Rectal smooth muscle tissue (tissue), 1 donor: ENCODE data around the gene SNRPA1.

ENCODE experiments used
- H3K27ac ChIP-seq: one replicate; pipeline ENCODE4 v1.7.0; 2013; ENCODE audit warnings: low read depth, low read length, inconsistent platforms
- H3K27me3 ChIP-seq: one replicate; pipeline ENCODE4 v1.7.0; 2013; ENCODE audit warnings: low read length; ENCODE audit not compliant: control insufficient read depth, insufficient read depth
- H3K36me3 ChIP-seq: one replicate; pipeline ENCODE4 v1.7.0; 2013; ENCODE audit warnings: low read length; ENCODE audit not compliant: control insufficient read depth, insufficient read depth
- H3K4me1 ChIP-seq: one replicate; pipeline ENCODE4 v1.7.0; 2013; ENCODE audit warnings: low read length; ENCODE audit not compliant: control insufficient read depth, insufficient read depth
- H3K4me3 ChIP-seq: one replicate; pipeline ENCODE4 v1.7.0; 2013; ENCODE audit warnings: low read length
- H3K9ac ChIP-seq: one replicate; pipeline ENCODE4 v1.7.0; 2013; ENCODE audit warnings: low read length

SNRPA1 gene

DNA sequence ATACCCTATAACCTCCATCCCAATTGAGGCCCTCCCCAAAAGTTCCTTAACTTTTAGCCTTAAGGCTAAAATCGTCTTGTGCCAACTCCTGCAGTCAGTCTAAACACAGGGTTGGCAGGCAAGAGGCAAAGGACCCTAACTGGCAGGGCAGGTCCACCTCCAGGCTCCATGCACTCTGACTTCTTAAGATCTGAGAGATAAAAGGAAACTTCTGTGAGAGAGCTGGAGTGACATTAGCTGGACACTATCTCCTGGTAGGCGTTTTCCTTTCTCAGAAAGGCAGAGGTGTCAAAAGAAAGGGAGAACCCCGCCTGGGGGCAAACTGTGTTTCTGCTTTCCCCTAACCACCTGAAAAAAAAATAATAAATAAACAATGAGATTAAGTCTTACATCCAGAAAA is 46.8 kb downstream of the SNRPA1 start:
- H3K4me1 ChIP-seq: peaks cover 15% of the 10 kb centered on the region
- no peak overlapping the region for H3K27ac ChIP-seq
- H3K4me3 ChIP-seq: no peak overlapping the region
- no peaks in the 10 kb centered on the region for H3K27me3 ChIP-seq
- no peaks in the 10 kb centered on the region for H3K36me3 ChIP-seq
- H3K9ac ChIP-seq: no peak overlapping the region

DNA sequence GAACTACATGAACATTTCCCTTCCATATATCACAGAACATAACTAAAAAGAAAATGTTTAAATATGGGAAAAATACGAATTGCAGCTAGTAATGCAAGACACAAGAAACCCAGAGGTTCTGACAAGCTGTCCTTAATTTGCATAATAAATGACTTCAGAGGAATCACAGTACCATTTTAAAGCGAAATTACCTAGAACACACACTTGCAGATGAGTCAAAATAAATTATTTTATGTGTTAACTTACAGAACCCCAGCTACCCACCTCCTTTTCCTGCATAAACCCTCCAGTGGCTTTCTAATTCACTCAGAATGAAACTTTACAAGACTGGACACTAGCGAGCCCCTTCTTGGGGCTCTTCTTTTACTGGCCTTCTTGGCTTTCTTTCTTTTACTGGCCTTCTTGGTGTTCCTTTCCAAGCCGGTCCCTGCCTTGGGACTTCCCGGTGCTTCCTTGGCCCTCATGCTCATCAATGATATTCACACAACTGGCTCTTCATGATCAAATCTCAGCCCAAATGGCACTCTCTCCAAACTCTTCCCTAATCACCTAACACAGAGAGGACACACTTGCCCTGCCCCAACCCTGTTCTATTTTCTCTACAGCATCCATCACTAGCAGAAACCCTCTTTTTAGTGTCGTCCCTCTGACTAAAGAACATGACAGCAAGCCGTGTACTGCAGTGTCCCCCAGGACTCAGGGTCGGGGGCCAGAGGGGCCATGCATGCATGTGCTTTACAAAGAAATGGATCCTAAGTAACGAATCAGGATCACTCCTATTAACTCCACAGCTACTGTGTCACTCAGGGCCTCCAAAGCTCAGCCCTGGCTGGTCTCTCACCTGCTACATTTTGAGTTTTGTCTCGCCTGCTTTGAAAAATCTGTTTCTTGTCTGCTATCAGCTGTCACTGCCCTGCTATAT is 48.0 kb downstream of the SNRPA1 start:
- Histone ChIP-seq H3K9ac (no peak overlapping the region), H3K27ac (no peak overlapping the region), H3K4me1 (peaks cover 9% of the 10 kb centered on the region), H3K4me3 (no peak overlapping the region), H3K36me3 (no peaks in the 10 kb centered on the region), H3K27me3 (no peaks in the 10 kb centered on the region)

DNA sequence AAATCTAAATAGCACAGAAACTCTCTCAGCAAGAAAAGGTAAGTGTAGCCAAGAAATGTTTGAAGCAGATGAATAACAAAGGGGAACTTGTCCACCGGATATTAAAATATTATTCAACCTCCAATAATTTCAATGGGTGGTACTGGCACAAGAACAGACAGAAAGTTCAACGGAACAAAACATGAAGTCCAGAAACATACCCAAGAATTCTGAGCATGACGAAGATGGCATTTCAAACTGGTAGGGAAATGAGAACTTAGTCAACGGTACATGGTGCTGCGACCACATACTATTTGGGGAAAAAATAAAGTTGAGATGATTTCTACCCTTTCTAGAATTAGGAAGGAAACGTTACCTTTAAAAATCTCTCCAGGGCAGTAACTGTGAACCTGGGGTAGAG is 48.7 kb downstream of the SNRPA1 start:
- Histone ChIP-seq H3K9ac (no peak overlapping the region), H3K4me1 (peaks cover 9% of the 10 kb centered on the region), H3K36me3 (no peaks in the 10 kb centered on the region), H3K27me3 (no peaks in the 10 kb centered on the region), H3K4me3 (no peak overlapping the region), H3K27ac (no peak overlapping the region)

DNA sequence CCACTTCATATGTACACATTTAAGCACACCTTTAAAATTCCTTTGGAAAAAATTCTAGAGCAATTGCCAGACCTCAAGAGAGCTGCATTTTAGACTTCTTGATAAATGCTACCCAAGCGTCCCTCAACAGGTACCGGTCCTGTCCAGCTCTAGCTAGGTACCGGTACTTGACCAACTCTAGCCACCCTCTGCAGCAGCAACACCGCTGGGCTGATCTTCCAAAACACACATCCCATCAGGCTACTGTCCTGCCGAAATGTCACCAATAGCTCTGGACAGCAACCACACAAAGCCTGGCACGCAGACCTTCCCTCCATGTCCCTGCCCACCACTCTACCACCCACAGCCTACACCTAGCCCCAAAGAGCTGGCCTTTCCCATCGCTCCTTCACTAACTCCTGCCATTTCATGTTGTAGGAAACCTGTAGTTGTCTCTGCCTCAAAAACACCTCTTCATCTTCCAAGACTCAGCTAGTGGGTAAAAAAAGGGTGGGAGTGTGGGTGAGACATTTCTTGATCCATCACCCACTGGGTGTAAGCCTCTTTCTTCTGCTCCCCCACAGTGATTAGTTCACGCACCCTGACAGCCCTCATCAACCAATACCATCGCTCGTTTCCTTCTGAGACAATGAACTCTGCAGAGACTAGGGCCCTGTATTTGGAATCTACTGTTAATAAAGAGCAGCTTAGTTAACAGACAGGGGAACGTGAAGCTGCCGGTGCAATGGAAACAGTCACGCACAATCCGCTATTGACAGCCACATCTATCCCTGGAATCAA is 50.0 kb downstream of the SNRPA1 start:
- H3K9ac ChIP-seq: no peak overlapping the region
- H3K4me3 ChIP-seq: no peak overlapping the region
- H3K36me3 ChIP-seq: no peaks in the 10 kb centered on the region
- no peaks in the 10 kb centered on the region for H3K27me3 ChIP-seq
- no peak overlapping the region for H3K27ac ChIP-seq
- H3K4me1 ChIP-seq: peaks cover 2% of the 10 kb centered on the region

DNA sequence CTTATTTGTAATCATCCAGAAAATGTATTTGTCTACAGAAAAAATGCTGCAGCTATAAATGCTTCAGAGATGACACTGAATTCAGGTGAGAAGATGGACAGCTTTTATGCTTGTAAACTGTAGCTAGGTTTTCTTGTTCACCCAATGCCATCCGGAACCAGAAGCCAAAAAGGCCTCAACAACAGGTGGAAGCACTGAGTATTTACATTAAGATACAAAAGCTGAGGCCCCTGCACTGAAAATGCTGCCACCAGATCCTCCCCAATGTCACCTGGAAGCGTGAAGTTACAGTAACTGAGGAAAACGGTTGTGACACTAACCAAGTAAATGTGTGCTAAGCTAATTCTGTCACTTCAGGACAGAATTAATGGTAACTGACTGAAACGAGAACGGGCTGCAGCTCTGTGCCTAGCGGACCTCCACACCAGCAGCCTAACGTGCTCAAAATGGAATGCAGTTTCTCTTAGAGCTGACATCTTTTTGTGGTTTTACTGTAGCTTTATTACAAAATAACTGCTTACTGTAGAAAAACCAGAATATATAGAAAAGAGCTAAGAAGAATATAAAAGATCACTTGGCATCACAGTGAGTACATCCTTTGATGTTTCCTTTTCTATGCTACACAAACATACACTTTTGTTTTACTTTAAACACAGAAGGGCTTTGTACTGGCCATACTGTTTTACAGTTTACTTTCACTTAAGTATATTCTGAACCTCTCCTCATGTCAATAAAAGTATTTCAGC is 50.8 kb downstream of the SNRPA1 start:
- H3K4me3 ChIP-seq: no peak overlapping the region
- no peak overlapping the region for H3K9ac ChIP-seq
- H3K27me3 ChIP-seq: no peaks in the 10 kb centered on the region
- H3K4me1 ChIP-seq: no peaks in the 10 kb centered on the region
- no peak overlapping the region for H3K27ac ChIP-seq
- no peaks in the 10 kb centered on the region for H3K36me3 ChIP-seq

DNA sequence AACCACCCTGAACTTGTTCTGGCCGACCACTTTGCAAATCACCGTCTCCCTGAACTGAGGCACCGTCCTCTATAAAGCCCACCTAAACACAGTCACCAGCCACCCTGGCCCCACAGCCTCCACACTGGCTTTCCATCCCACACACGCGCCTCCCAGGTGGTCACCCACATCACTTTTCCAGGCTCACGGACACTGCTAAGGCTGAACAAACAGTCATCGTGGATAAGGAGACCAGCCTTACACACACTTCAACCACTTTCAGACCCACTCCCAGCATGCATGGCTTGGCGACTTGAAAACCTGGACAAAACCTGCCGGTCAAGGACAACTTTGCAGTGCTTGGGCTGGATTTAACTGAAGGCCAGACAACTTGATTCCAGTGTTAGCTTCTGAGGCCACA is 51.6 kb downstream of the SNRPA1 start:
- Histone ChIP-seq H3K27me3 (no peaks in the 10 kb centered on the region), H3K36me3 (no peaks in the 10 kb centered on the region), H3K27ac (no peak overlapping the region), H3K4me3 (no peak overlapping the region), H3K9ac (no peak overlapping the region), H3K4me1 (no peaks in the 10 kb centered on the region)

DNA sequence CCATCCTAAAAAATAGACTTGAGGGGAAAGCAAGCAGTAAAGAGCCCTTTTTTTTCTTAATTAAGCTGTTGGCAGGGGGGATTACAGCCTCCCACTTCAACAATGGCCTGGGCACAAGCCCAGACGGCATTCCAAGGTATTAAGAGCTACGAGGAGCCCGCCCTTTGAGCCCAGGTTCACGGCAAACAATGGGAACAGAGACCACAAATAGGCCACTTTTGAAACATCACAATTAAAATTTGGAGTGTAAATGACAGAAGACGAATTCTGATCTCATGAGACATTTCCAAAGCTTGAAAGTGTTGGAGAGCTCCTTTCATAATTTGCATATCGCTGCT is 52.1 kb downstream of the SNRPA1 start:
- Histone ChIP-seq H3K27me3 (no peaks in the 10 kb centered on the region), H3K27ac (no peak overlapping the region), H3K4me3 (no peak overlapping the region), H3K4me1 (no peaks in the 10 kb centered on the region), H3K9ac (no peak overlapping the region), H3K36me3 (no peaks in the 10 kb centered on the region)

DNA sequence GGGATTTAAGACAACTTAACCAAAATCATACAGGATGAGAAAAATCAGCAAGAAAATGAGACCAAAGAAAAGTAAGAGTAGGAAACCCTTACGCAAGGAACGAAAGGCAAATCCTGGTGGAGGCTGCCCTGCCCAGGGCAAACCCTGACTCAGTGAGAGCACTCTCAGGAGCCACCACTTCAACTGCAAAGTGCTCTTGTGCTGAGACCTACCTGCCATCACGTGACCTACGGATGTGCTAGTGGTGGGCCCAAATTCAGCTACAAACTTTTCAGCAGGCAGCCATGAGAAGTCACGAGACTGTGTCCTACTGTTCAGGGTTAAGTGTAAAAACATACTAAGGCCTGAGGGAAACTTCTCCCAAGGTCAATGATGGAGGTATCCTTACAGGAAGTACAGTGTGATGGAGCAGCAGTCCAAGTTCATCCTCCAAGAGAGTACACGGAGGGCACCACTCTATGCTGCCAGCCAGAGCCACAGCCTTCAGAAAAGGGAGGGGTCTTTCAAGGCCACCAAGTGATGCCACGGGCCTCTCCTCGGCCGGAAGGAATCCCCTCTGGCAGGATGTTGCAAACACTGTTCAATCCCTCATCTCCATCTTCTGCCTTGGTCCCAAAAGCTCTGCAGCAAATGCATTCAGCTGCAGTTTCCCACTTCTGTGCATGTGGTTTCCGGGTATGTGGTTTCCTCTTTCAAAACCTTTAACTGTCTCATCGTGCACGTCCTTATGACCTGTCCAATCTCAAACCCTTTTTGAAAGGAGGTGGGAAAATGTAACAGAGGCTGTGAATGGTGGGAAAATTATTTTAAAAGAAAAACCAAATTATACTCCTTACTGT is 52.7 kb downstream of the SNRPA1 start:
- H3K27ac ChIP-seq: no peak overlapping the region
- no peak overlapping the region for H3K9ac ChIP-seq
- H3K27me3 ChIP-seq: no peaks in the 10 kb centered on the region
- no peaks in the 10 kb centered on the region for H3K4me1 ChIP-seq
- H3K36me3 ChIP-seq: no peaks in the 10 kb centered on the region
- H3K4me3 ChIP-seq: no peak overlapping the region

DNA sequence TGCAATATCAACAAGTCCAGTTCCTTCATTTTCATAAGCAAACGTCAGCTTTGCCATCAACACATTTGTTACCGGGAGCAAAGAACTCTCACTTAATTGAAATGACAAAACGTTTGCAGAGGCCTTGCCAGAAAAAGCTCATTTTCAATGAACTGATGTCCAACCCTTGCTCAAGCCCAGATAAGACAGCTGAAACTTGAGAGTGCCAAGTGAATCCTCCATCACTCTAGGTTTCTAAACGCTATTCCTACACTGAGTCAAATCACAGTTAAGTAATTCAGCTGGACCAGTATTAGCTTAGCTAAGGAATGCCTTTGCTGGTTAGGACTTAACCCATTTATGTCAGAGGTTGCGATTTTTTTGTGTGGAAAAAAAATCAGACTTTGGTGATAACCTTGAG is 54.7 kb downstream of the SNRPA1 start:
- Histone ChIP-seq H3K27ac (no peak overlapping the region), H3K4me3 (no peak overlapping the region), H3K9ac (no peak overlapping the region), H3K36me3 (no peaks in the 10 kb centered on the region), H3K27me3 (no peaks in the 10 kb centered on the region), H3K4me1 (no peaks in the 10 kb centered on the region)

DNA sequence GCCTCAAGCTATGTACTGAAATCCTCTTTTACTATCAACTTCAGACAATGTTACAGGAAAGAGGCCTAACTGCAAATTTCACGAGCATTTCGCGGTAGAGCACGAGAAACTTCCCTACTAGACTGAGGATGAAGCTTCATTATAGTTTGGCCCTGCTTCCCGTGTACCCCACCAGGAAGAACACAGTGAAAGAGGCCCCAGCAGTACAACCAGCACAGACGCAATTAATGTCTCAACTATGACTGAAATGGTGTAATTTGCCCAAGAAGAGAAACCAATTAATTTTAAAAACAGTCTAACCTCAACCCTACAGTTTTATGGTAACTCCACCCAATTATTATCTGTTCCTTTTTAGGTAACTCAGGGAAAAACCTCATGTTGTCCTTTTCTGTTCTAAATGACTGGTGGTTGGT is 55.3 kb downstream of the SNRPA1 start:
- H3K9ac ChIP-seq: no peak overlapping the region
- H3K36me3 ChIP-seq: no peaks in the 10 kb centered on the region
- H3K4me3 ChIP-seq: no peak overlapping the region
- H3K4me1 ChIP-seq: no peaks in the 10 kb centered on the region
- H3K27me3 ChIP-seq: no peaks in the 10 kb centered on the region
- H3K27ac ChIP-seq: no peak overlapping the region

DNA sequence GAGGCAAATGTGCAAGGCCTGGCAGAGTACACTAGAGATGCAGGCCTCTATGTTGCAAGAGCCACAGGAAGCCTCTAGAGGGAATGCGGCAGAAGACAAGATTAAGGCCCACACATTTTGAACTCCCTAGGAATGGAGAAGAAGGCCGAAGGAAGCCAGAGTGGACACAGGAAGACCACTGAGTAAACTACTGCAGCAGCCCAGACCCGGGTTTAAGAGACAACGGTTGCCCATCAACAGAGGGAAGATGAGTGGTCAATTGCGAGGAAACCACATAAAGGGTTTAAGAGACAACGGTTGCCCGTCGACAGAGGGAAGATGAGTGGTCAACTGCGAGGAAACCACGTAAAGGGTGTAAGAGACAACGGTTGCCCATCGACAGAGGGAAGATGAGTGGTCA is 57.8 kb downstream of the SNRPA1 start:
- Histone ChIP-seq H3K4me1 (no peaks in the 10 kb centered on the region), H3K27ac (no peak overlapping the region)

More for the DNA sequence above, 57.8 kb downstream of the SNRPA1 start:
- H3K9ac ChIP-seq: no peak overlapping the region
- no peaks in the 10 kb centered on the region for H3K27me3 ChIP-seq
- no peak overlapping the region for H3K4me3 ChIP-seq
- H3K36me3 ChIP-seq: no peaks in the 10 kb centered on the region
